GM20000 (cell line): ENCODE results near the gene LY6G5B.

Experiments used
- DNase-seq: peaks from one replicate; pipeline ENCODE4 v3.0.0; 2012; ENCODE audit warnings: low spot score
- TF ChIP-seq, protein P1 (sequence below): IDR thresholded peaks from 2 replicates; pipeline ENCODE4 v1.5.1; 2012; ENCODE audit warnings: mild to moderate bottlenecking, control low read depth; ENCODE audit errors: extremely low read depth, missing control alignments

The LY6G5B gene

DNA sequence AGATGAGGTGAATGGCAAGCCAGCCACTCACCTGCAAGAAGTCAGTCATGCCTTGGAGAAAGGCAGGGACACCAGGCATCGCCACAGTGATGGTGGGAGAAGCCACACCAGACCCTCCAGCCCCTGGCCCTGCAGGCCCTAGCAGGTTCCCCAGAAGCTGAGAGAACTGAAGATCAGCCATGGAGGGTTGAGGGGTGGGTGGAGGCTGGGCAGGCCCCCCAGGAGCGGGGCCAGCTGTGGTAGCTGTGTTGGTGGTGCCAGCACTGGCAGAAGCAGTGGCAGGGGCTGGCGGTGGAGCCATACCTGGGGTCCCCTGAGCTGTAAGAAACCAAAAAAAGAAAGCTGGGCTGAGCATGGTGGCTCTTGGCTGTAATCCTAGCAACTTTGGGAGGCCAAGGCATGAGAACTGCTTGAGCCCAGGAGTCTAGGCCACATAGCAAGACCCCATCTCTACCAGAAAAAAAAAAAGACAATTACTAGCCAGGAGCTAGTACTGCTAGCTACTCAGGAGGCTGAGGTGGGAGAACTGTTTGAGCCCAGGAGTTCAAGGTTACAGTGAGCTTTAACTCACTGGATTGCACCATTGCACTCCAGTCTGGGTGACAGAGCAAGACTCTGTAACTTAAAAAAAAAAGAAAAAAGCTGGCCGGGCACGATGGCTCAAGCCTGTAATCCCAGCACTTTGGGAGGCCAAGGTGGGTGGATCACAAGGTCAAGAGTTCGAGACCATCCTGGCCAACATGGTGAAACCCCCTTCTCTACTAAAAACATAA lies 26.8 kb upstream of the LY6G5B start:
- no peak for DNase-seq
- TF ChIP-seq, protein P1, sequence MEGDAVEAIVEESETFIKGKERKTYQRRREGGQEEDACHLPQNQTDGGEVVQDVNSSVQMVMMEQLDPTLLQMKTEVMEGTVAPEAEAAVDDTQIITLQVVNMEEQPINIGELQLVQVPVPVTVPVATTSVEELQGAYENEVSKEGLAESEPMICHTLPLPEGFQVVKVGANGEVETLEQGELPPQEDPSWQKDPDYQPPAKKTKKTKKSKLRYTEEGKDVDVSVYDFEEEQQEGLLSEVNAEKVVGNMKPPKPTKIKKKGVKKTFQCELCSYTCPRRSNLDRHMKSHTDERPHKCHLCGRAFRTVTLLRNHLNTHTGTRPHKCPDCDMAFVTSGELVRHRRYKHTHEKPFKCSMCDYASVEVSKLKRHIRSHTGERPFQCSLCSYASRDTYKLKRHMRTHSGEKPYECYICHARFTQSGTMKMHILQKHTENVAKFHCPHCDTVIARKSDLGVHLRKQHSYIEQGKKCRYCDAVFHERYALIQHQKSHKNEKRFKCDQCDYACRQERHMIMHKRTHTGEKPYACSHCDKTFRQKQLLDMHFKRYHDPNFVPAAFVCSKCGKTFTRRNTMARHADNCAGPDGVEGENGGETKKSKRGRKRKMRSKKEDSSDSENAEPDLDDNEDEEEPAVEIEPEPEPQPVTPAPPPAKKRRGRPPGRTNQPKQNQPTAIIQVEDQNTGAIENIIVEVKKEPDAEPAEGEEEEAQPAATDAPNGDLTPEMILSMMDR = no peak

DNA sequence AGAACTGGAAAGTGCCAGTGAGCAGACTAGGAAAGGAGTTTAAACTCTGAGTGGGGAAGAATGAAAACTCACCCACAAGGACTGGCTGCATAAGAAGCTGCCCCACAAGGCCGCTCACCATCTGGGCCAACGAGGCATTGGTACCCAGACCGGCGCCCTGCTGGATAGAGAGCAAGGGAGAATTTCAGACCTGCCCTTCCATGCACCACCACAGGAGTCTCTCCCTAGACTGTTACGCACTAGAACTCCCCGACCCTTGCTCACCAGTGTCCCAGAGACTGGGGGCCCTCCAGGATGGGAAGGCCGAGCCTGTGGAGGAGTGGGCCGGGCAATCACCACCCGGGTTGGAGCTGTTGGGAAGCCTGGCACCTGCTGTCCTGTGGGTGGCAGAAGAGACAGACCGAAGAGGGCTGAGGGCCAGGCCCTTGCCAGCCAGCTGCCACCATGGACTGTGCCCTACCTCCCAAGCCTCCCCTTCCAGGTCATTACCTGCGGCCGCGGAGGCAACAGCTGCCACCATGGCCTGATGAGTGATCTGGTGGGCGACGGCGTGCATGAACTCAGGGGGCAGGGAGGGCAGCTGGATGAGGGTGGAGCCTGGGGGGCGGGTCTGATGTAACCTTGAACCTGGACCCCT lies 25.8 kb upstream of the LY6G5B start:
- DNase-seq = no peak

DNA sequence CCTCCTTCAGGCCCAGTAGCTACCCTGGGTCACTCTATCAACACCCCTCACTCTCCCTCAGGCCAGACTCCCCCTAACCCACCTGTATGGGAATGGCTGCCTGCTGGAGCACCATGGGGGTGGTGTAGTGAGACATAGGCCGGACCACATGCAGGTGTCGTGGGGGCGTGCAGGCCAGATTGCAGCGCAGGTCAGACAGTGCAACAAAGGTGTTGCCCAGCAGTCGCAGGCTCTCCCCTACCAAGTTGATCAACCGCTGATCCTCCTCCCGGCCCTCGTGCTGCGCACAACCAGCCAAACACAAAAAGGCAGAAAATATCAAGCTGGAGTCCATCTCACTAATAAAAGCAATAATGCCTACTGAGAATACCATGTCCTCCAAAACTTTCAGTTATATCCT lies 24.5 kb upstream of the LY6G5B start:
- DNase-seq = no peak
- TF ChIP-seq, protein P1 = no peak

More for the DNA sequence above, 25.8 kb upstream of the LY6G5B start:
- TF ChIP-seq, protein P1 = no peak

DNA sequence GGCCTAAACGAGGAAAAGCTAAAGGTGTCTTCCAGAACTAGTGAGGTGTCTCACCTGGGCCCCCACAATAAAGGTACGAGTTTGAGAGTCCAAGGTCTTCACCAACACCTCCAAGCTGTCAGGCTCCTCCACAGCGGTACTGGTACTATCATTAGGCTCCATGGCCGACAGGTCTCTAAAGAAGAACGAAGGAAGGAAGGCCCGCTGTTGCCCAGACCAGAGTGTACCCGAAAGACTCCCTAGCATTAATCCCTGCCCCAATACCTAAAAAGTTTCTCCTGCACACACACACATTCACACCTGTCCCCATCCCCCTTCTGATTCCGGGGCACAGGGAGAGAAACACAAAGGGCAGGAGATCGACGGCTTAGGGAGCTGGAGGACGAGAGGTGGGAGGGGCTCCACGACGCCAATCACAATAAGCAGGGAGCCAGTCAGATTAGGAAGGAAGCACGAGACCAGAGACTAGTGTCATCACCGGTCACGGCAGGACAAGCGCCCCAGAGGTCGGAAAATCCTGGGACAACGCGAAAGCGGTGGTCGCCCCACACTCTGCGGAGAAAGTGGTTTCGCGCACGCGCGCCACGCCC lies 18.1 kb upstream of the LY6G5B start:
- DNase-seq = peak; percentile 73
- TF ChIP-seq, protein P1 = no peak

DNA sequence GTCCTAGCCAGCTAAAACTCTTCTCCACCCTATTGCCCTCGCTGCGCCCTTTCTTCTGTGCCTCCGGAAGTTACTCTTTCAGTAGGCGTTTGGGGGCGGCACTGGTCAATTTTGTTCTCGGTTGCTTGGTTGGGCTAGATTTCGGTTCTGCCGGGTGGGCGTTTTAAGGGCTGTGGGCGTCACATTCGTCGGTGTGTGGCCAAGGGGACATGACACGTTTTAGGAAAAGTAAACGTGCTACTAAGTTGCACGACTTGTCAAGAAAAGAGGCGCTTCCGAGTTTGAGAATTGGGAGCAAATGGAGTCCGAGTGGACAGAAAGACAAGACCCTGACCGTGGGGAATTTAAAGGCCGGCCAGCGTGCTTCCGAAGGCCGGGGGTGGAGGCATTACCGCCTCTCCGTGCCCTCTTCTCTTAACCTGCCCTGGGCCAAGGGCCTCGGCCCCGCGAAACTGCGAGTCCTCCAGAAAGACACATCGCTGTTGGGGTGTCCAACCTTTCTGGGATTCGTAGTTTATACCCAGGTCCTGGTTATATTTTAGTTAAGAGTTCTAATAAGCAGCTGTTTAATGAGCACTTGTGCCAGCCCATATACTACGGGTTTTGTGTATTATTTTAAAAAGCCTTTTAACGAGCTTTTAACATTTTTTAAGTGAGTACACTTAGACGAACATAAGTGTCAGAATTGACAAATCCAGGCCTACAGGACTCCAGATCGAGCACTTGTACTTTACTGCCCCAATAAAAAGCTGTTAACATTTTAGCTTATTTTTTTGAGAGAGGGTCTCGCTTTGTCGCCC lies 16.7 kb upstream of the LY6G5B start:
- TF ChIP-seq, protein P1 = no peak
- peak; percentile 92 for DNase-seq

DNA sequence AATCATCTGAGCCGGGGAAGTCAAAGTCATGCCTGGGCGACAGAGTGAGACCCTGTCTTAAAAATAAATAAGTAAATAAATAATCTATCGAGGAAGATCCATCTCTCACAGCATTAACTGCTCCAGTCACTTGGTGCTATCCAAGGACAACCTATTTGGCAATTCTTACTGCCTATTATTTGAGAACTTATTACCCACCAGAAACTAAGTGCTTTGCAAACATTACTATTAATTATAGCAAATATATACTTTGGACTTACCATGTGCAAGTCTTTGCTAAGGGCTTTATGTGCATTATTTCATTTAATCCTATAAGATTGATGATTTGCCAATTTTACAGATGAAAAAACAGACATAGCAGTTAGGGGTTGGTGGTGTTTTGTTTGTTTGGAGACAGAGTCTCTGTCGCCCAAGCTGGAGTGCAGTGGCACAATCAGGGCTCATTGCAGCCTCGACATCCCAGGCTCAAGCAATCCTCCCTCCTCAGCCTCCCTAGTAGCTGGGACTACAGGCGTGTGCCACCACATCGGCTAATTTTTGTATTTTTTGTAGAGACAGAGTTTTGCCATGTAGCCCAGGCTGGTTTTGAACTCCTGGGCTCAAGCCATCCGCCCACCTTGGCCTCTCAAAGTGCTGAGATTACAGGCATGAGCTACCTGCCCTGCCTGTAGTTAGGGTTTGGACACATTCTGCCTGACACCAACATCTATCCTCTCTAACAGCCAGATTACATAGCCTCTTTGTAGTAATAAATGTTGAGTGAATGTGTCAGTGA lies 15.0 kb upstream of the LY6G5B start:
- no peak for DNase-seq
- TF ChIP-seq, protein P1 = no peak
